K562 (cell line): ENCODE results near the gene SFXN3. TPM values are rescaled to one million over a fixed set of nuclear protein-coding genes. Genes with fewer than 3 reads are reported as not detected.
A peak's percentile ranks its signal among the peaks of the same experiment; 100 is the strongest.

Experiments used
- ATAC-seq: fragments of 200-7000 bp; cut with Tn5 transposase; 3 replicates; pipeline ENCODE4 v1.9.1; 2020; ENCODE audit warnings: moderate library complexity
- BruUV-seq: library from RNA; stranded (reverse); fragments of 400-500 nt; replicated peaks from 2 replicates; lab custom pipeline; 2021; lab: Mats Ljungman, UMichigan
- CTCF ChIA-PET: fragments of 300-600 bp; formaldehyde crosslinking; extraction: SDS; loops from one replicate; lab custom pipeline; 2021; ENCODE audit warnings: low intra/inter-chr PET ratio; lab: Yijun Ruan, JAX
- POLR2A ChIA-PET: fragments of 300-600, 350-650 bp; sonication (Branson Sonifier 250); formaldehyde crosslinking; extraction: SDS; loops from one replicate; lab custom pipeline; 2021; ENCODE audit warnings: antibody characterized with exemption, inconsistent platforms; lab: Yijun Ruan, JAX
- DNase-seq, 4 experiments: peaks; one replicate each; pipeline versions ENCODE4 v3.0.0 to v3.0.0-alpha.2; 2011 to 2018; ENCODE audit warnings: low spot score in 3 of 4, mixed read lengths in 3 of 4; ENCODE audit errors: extremely low read depth in 1 of 4
- FAIRE-seq: peaks from 2 replicates; lab custom pipeline; 2011; peaks lifted over from hg19 to GRCh38; lab: Jason Lieb, UNC
- H2AFZ ChIP-seq: 2 replicates; pipeline ENCODE4 v1.6.0; 2011; ENCODE audit warnings: low read depth, low read length, control low read depth, inconsistent platforms
- H3K27ac ChIP-seq: fragments of 200-600 bp; 3 replicates; pipeline ENCODE4 v1.8.0; 2011; ENCODE audit warnings: low read depth, mild to moderate bottlenecking, control low read depth, inconsistent platforms, low read length, moderate library complexity, mixed read lengths; ENCODE audit errors: extremely low read depth
- H3K27me3 ChIP-seq, 2 experiments: fragments of 300-600 bp in 1 of 2; 2 replicates in 1 of 2; 3 replicates in 1 of 2; pipeline versions ENCODE4 v1.6.0 to v1.8.0; 2011; ENCODE audit warnings: inconsistent platforms in 2 of 2, low read length in 2 of 2, mild to moderate bottlenecking in 1 of 2, mixed read lengths in 1 of 2, moderate library complexity in 1 of 2; ENCODE audit not compliant: control insufficient read depth in 2 of 2, insufficient read depth in 2 of 2
- H3K36me3 ChIP-seq: fragments of 300-600 bp; 3 replicates; pipeline ENCODE4 v1.8.0; 2011; ENCODE audit warnings: mild to moderate bottlenecking, low read length, inconsistent platforms; ENCODE audit not compliant: control insufficient read depth, insufficient read depth
- H3K4me1 ChIP-seq, 2 experiments: fragments of 200-600 bp in 1 of 2; replicated peaks in 1 of 2; 2 replicates in 1 of 2; 3 replicates in 1 of 2; pipeline versions ENCODE4 v1.5.1 to v1.8.0; 2011; ENCODE audit warnings: inconsistent platforms in 2 of 2, low read length in 2 of 2, mild to moderate bottlenecking in 1 of 2, mixed read lengths in 1 of 2, moderate library complexity in 1 of 2; ENCODE audit not compliant: control insufficient read depth in 2 of 2, insufficient read depth in 2 of 2
- H3K4me2 ChIP-seq: 2 replicates; pipeline ENCODE4 v1.6.1; 2011; ENCODE audit warnings: low read length, control low read depth, inconsistent platforms, mixed read lengths; ENCODE audit not compliant: insufficient read depth
- H3K4me3 ChIP-seq: fragments of 200-600 bp; sonication (generic), shearing (Covaris generic); 2 replicates; pipeline ENCODE4 v1.5.1; 2016; ENCODE audit warnings: control low read depth, inconsistent platforms
- H3K79me2 ChIP-seq: fragments of 200-600 bp; 3 replicates; pipeline ENCODE4 v1.8.0; 2011; ENCODE audit warnings: low read length, inconsistent platforms; ENCODE audit not compliant: control insufficient read depth, insufficient read depth
- H3K9ac ChIP-seq, 2 experiments: 2 replicates each; pipeline versions ENCODE4 v1.6.0 to v1.6.1; 2011; ENCODE audit warnings: low read depth in 2 of 2, low read length in 2 of 2, control low read depth in 1 of 2, inconsistent platforms in 1 of 2, mild to moderate bottlenecking in 1 of 2, mixed read lengths in 1 of 2; ENCODE audit not compliant: insufficient read depth in 1 of 2
- H3K9me1 ChIP-seq: one replicate; pipeline ENCODE4 v1.6.0; 2011; ENCODE audit warnings: inconsistent platforms, mild to moderate bottlenecking, low read length, moderate library complexity; ENCODE audit not compliant: control insufficient read depth, insufficient read depth
- H3K9me3 ChIP-seq: replicated peaks from 2 replicates; pipeline ENCODE4 v1.5.1; 2011; ENCODE audit warnings: low read depth, low read length, inconsistent platforms; ENCODE audit not compliant: control insufficient read depth, insufficient read depth
- H4K20me1 ChIP-seq: replicated peaks from 2 replicates; pipeline ENCODE4 v1.6.1; 2011; ENCODE audit warnings: low read length, inconsistent platforms, mixed read lengths; ENCODE audit not compliant: control insufficient read depth, insufficient read depth
- MYNN ChIP-seq, 2 experiments: sonication (generic); formaldehyde crosslinking in 1 of 2; IDR thresholded peaks; 2 replicates each; pipeline versions ENCODE4 v1.5.0 to v1.6.1; 2016 to 2020; ENCODE audit warnings: antibody characterized with exemption in 1 of 2, missing genetic modification reagents in 1 of 2
- SP2 ChIP-seq: IDR thresholded peaks from 2 replicates; pipeline ENCODE4 v1.6.1; 2011; ENCODE audit warnings: mild to moderate bottlenecking, low read depth, low read length, moderate library complexity; ENCODE audit not compliant: poor library complexity, severe bottlenecking; ENCODE audit errors: extremely low read depth
- TFAP4 ChIP-seq: sonication (generic); formaldehyde crosslinking; IDR thresholded peaks from 2 replicates; pipeline ENCODE4 v1.8.0; 2022; ENCODE audit warnings: missing genetic modification reagents, mild to moderate bottlenecking, moderate library complexity, borderline replicate concordance
- WGBS: fragments of 100-300 bp; shearing (Covaris generic); methylation state at CpG from one replicate; pipeline ENCODE4 v1.1.6; 2016; ENCODE audit warnings: low coverage, mixed read lengths; ENCODE audit not compliant: insufficient coverage; ENCODE audit errors: missing lambda C conversion rate; 5-methylcytosine and 5-hydroxymethylcytosine counted together
- in situ Hi-C: fragments of 300-500 bp; cut with MboI; formaldehyde crosslinking; loops from 4 replicates; pipeline ENCODE4 v1.15.0; 2018; ENCODE audit warnings: inconsistent platforms, mixed read lengths
- intact Hi-C: fragments of 100-400 bp; cut with micrococcal nuclease; formaldehyde crosslinking; loops from 2 replicates; pipeline ENCODE4 v1.14.2; 2022
- polyA plus RNA-seq, 8 experiments: library from polyadenylated mRNA; depleted of rRNA in 4 of 8; stranded (reverse) in 5 of 8; unstranded in 3 of 8; fragments of >200 nt; fragmentation: Nextera tagmentation in 2 of 8; fragmentation: Illumina TruSeq in 1 of 8; extraction: Ambion mirVana in 2 of 8; extraction: Trizol in 1 of 8; gene quantifications; 2 replicates each; pipeline versions ENCODE4 v1.2.1 to v1.2.3, GENCODE V29; 2011 to 2014; ENCODE audit warnings: inconsistent platforms in 1 of 8, missing spikeins in 1 of 8
- total RNA-seq, 7 experiments: library from RNA; depleted of rRNA in 6 of 7; stranded (reverse); fragments of >200 nt in 6 of 7; fragmentation: Illumina TruSeq in 2 of 7; extraction: Trizol in 2 of 7; gene quantifications; 2 replicates each; pipeline versions ENCODE4 v1.2.1 to v1.2.3, GENCODE V29; 2011 to 2021; ENCODE audit warnings: low replicate concordance in 1 of 7

SFXN3 gene
- total and polyA plus RNA-seq, 9 of the 15 experiments (the other 6 are each of a cell fraction or from before 2014, with no cell fraction given) = 0.24 to 4.6 (median 0.86) TPM

DNA sequence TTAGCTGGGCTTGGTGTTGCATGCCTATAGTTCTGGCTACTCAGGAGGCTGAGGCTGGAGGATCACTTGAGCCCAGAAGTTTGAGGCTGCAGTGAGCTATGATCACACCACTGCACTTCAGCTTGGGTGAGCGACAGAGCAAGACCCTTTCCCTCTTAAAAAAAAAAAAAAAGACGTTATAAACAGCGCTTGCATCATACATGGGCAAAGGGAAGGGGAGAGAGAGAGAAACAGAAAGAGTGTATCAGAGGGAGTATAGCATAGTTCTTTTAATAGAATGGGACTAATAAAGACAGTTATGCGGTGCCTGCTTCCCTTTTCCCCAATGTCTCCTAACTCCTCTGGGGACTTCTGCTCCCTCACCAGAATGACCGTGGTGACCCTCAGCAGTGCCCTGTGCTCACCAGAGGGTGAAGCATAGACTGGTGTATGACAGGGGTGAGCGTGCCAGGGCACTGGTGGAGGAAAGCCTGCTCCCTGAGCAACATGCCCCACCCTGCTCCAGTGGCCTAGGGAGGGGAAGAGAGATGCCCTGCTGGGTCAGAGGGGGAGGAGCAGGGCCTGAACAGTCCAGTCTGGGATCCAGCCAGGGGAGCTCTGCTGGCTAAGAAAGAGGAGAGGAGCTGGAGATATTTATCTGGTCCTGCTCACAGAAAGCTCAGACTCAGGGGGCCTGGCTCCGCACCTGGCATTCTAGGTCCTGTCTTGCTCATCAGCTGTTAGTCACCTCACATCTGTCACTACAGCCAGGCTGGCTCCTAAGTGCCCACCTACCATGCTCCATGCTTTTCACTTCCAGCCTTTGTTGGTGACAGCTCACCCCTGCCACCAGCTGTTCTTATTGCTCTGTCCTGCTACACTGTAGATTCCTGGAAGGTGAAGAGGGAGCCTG is 2.3 kb upstream of the SFXN3 start:
- no peak for FAIRE-seq
- intact Hi-C loops = no loop called here
- H3K4me3 ChIP-seq = no peak overlapping the region
- peaks cover 6 to 36% of the 10 kb centered on the region in 2 experiments for H3K4me1 ChIP-seq
- H3K27me3 ChIP-seq = peaks cover 2 to 4% of the 10 kb centered on the region in 2 experiments; a peak in 4 of 5 replicates
- 17% methylated on average over 4 of the region's 7 CpGs for WGBS
- 0 out of 3 replicates have a peak, but pooled peaks have one; percentile 16 for ATAC-seq
- no peak for DNase-seq
- CTCF ChIA-PET = no interaction called here
- H2AFZ ChIP-seq = no peak overlapping the region
- in situ Hi-C loops = no loop called here
- TF ChIP-seq TFAP4 (CRISPR knock-in tag) = no peak; the same call in 1 of the 2 replicates
- TF ChIP-seq SP2 = no peak
- TF ChIP-seq MYNN (IDR thresholded peaks at IDR 0.05) = no peak
- no peak for TF ChIP-seq MYNN (CRISPR knock-in tag; IDR thresholded peaks at IDR 0.05)
- no peaks in the 10 kb centered on the region for H3K9me3 ChIP-seq
- no peak overlapping the region for H3K27ac ChIP-seq
- no peak overlapping the region for H3K9ac ChIP-seq
- no peak overlapping the region for H3K4me2 ChIP-seq
- H3K9me1 ChIP-seq = no peaks in the 10 kb centered on the region
- no peaks in the 10 kb centered on the region for H3K36me3 ChIP-seq
- no peaks in the 10 kb centered on the region for H3K79me2 ChIP-seq
- POLR2A ChIA-PET = interaction anchor here (0.6 to 1.2 kb wide), 2 partner anchors 18 to 22 kb away, joined by 3 to 4 read pairs; no protein-coding TSS in a partner anchor
- BruUV-seq = no TSS peak
- no peaks in the 10 kb centered on the region for H4K20me1 ChIP-seq
